Trophoblast cell (in vitro differentiated cells and primary cell): ENCODE data around the gene GRAMD2B.

Source experiments
- DNase-seq, 2 donors: peaks; one replicate each; pipeline ENCODE4 v3.0.0-alpha.2; 2016
- H2AFZ ChIP-seq: 2 replicates; pipeline ENCODE4 v1.6.1; 2013; ENCODE audit warnings: low read length, moderate library complexity, mild to moderate bottlenecking; ENCODE audit not compliant: insufficient read depth, poor library complexity
- H2AK5ac ChIP-seq: 2 replicates; pipeline ENCODE4 v1.6.1; 2013; ENCODE audit warnings: mild to moderate bottlenecking, low read length
- H2BK120ac ChIP-seq: 2 replicates; pipeline ENCODE4 v1.6.1; 2013; ENCODE audit warnings: low read length, mild to moderate bottlenecking, moderate library complexity; ENCODE audit not compliant: insufficient read depth, poor library complexity
- H2BK12ac ChIP-seq: 2 replicates; pipeline ENCODE4 v1.6.1; 2013; ENCODE audit warnings: mild to moderate bottlenecking, low read length, moderate library complexity
- H2BK5ac ChIP-seq: 2 replicates; pipeline ENCODE4 v1.6.1; 2013; ENCODE audit warnings: low read length, low read depth, moderate library complexity, mild to moderate bottlenecking; ENCODE audit not compliant: poor library complexity
- H3K14ac ChIP-seq: 2 replicates; pipeline ENCODE4 v1.6.1; 2013; ENCODE audit warnings: mild to moderate bottlenecking, low read length
- H3K18ac ChIP-seq: 2 replicates; pipeline ENCODE4 v1.6.1; 2013; ENCODE audit warnings: mild to moderate bottlenecking, low read length
- H3K23ac ChIP-seq: 2 replicates; pipeline ENCODE4 v1.6.1; 2013; ENCODE audit warnings: low read length
- H3K27ac ChIP-seq: 2 replicates; pipeline ENCODE4 v1.5.1; 2013; ENCODE audit warnings: low read depth, mild to moderate bottlenecking, inconsistent platforms, low read length, moderate library complexity
- H3K27me3 ChIP-seq: 2 replicates; pipeline ENCODE4 v1.6.1; 2013; ENCODE audit warnings: inconsistent platforms, mild to moderate bottlenecking, low read length, moderate library complexity; ENCODE audit not compliant: insufficient read depth
- H3K36me3 ChIP-seq, 2 experiments: 1 replicate in 1 of 2; 2 replicates in 1 of 2; pipeline ENCODE4 v1.6.1; 2013; ENCODE audit warnings: low read length in 2 of 2, mild to moderate bottlenecking in 2 of 2, moderate library complexity in 1 of 2; ENCODE audit not compliant: insufficient read depth in 2 of 2, control insufficient read depth in 1 of 2
- H3K4ac ChIP-seq: 2 replicates; pipeline ENCODE4 v1.6.1; 2013; ENCODE audit warnings: low read depth, mild to moderate bottlenecking, low read length, moderate library complexity
- H3K4me1 ChIP-seq, 2 experiments: 1 replicate in 1 of 2; 2 replicates in 1 of 2; pipeline ENCODE4 v1.6.1; 2013; ENCODE audit warnings: low read length in 2 of 2, mild to moderate bottlenecking in 2 of 2, moderate library complexity in 1 of 2; ENCODE audit not compliant: insufficient read depth in 2 of 2, control insufficient read depth in 1 of 2
- H3K4me2 ChIP-seq: 2 replicates; pipeline ENCODE4 v1.6.1; 2013; ENCODE audit warnings: inconsistent platforms, mild to moderate bottlenecking, low read length, moderate library complexity
- H3K4me3 ChIP-seq: 2 replicates; pipeline ENCODE4 v1.5.1; 2013; ENCODE audit warnings: mild to moderate bottlenecking, low read depth, low read length, inconsistent platforms
- H3K79me1 ChIP-seq: one replicate; pipeline ENCODE4 v1.6.1; 2013; ENCODE audit warnings: low read length
- H3K79me2 ChIP-seq: 2 replicates; pipeline ENCODE4 v1.6.1; 2013; ENCODE audit warnings: low read length, mild to moderate bottlenecking; ENCODE audit not compliant: control insufficient read depth, insufficient read depth, poor library complexity
- H3K9ac ChIP-seq: 2 replicates; pipeline ENCODE4 v1.6.1; 2013; ENCODE audit warnings: mild to moderate bottlenecking, low read length
- H3K9me3 ChIP-seq: 2 replicates; pipeline ENCODE4 v1.6.1; 2013; ENCODE audit warnings: low read depth, mild to moderate bottlenecking, control low read depth, inconsistent platforms, low read length; ENCODE audit not compliant: insufficient read depth
- H4K12ac ChIP-seq: 2 replicates; pipeline ENCODE4 v1.6.1; 2013; ENCODE audit warnings: low read depth, mild to moderate bottlenecking, low read length, moderate library complexity
- H4K8ac ChIP-seq: 2 replicates; pipeline ENCODE4 v1.6.1; 2013; ENCODE audit warnings: low read depth, mild to moderate bottlenecking, low read length, moderate library complexity
- H4K91ac ChIP-seq: one replicate; pipeline ENCODE4 v1.6.1; 2013; ENCODE audit warnings: low read depth, mild to moderate bottlenecking, low read length, moderate library complexity
- WGBS: extraction: QIAGEN DNeasy Blood & Tissue Kit; methylation state at CpG from one replicate; pipeline ENCODE4 v1.1.7; 2013; ENCODE audit warnings: missing lambda C conversion rate; ENCODE audit not compliant: insufficient read length, insufficient coverage; ENCODE audit errors: extremely low coverage; 5-methylcytosine and 5-hydroxymethylcytosine counted together

GRAMD2B gene

GRCh38 chr5:126513703-126514102, 90.5 kb downstream of the GRAMD2B start:
- peak overlapping the region; percentile 13 for H4K91ac ChIP-seq
- no peak overlapping the region for H3K18ac ChIP-seq
- no peak overlapping the region for H2AFZ ChIP-seq
- no peaks in the 10 kb centered on the region for H3K36me3 ChIP-seq
- H3K23ac ChIP-seq = no peak overlapping the region
- no CpG with 5 or more reads among the region's 4 CpGs for WGBS
- no peak overlapping the region for H2AK5ac ChIP-seq
- no peak overlapping the region for H2BK120ac ChIP-seq
- no peak overlapping the region for H2BK12ac ChIP-seq
- H3K14ac ChIP-seq = no peak overlapping the region
- H3K4ac ChIP-seq = no peak overlapping the region
- H3K4me1 ChIP-seq = peaks cover 5 to 10% of the 10 kb centered on the region in 2 experiments
- no peak overlapping the region for H3K27ac ChIP-seq
- H3K9me3 ChIP-seq = no peaks in the 10 kb centered on the region
- peaks cover 12% of the 10 kb centered on the region for H3K79me1 ChIP-seq
- no peaks in the 10 kb centered on the region for H3K79me2 ChIP-seq
- no peak overlapping the region for H3K4me3 ChIP-seq
- no peak for DNase-seq
- H3K4me2 ChIP-seq = no peak overlapping the region
- no peak overlapping the region for H4K8ac ChIP-seq
- H3K9ac ChIP-seq = no peak overlapping the region
- no peak overlapping the region for H2BK5ac ChIP-seq
- H4K12ac ChIP-seq = no peak overlapping the region
- no peaks in the 10 kb centered on the region for H3K27me3 ChIP-seq

- no peak overlapping the region for H4K8ac ChIP-seq
- H3K4me3 ChIP-seq = no peak overlapping the region
- H2BK12ac ChIP-seq = no peak overlapping the region
- H3K23ac ChIP-seq = no peak overlapping the region
- no peak overlapping the region for H3K4ac ChIP-seq
- no peaks in the 10 kb centered on the region for H3K79me2 ChIP-seq
- WGBS = no CpG with 5 or more reads among the region's 4 CpGs
- no peak overlapping the region for H4K12ac ChIP-seq
- no peaks in the 10 kb centered on the region for H3K36me3 ChIP-seq
- H3K4me2 ChIP-seq = no peak overlapping the region
- peak; percentile 64 to 69 for DNase-seq
- H3K14ac ChIP-seq = peak overlapping the region; percentile 67
- peak overlapping the region; percentile 67 for H4K91ac ChIP-seq
- H3K9me3 ChIP-seq = no peaks in the 10 kb centered on the region
- no peak overlapping the region for H3K18ac ChIP-seq
- peak overlapping the region; percentile 69 for H3K27ac ChIP-seq
- H2AK5ac ChIP-seq = no peak overlapping the region
- H2BK5ac ChIP-seq = no peak overlapping the region
- H2BK120ac ChIP-seq = no peak overlapping the region
- no peaks in the 10 kb centered on the region for H3K27me3 ChIP-seq
- no peak overlapping the region for H2AFZ ChIP-seq
- H3K4me1 ChIP-seq = peaks cover 7 to 12% of the 10 kb centered on the region in 2 experiments
- no peak overlapping the region for H3K9ac ChIP-seq
- H3K79me1 ChIP-seq = peaks cover 14% of the 10 kb centered on the region
Measured at GRCh38 chr5:126514131-126514557, 90.9 kb downstream of the GRAMD2B start.

DNA sequence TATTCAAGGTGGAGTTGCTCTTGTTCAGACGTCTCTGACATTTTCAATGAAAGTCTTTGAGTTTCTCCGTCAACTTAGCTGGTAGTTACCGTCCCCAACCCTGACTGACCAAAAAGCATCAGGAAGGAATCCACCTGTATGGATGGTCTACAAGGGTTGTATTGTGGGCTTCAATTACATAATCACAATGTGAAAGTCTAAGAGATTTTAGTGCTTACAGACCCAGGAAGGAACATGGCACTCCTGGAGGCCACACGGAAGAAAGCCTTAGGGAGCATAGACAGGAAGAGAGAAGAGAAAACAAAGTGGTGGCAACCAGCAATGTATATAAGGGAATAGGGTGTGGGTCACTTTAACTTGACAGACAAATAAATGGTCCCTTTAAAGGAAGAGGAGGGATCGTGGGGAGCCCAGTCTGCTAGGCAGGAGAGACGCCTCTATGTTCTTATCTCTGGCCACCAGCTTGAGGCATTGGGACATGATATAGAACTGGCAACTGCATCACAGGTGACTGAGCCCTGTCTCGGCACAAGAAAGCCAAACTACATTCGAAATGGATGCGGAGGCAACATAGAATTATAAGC, 91.4 kb downstream of the GRAMD2B start:
- WGBS = no CpG with 5 or more reads among the region's 9 CpGs

GRCh38 chr5:126515337-126515736, 92.1 kb downstream of the GRAMD2B start:
- Histone ChIP-seq H3K4me2 (no peak overlapping the region), H3K4me1 (peaks cover 7 to 15% of the 10 kb centered on the region in 2 experiments)

More for the DNA sequence above, 91.4 kb downstream of the GRAMD2B start:
- Histone ChIP-seq H3K9me3 (no peaks in the 10 kb centered on the region), H4K91ac (peak overlapping the region; percentile 67), H3K79me1 (peaks cover 16% of the 10 kb centered on the region), H3K14ac (peak overlapping the region; percentile 67), H2AFZ (peak overlapping the region; percentile 35), H3K4ac (no peak overlapping the region), H3K4me2 (no peak overlapping the region), H3K4me3 (no peak overlapping the region), H3K27ac (peak overlapping the region; percentile 69), H4K12ac (no peak overlapping the region), H2AK5ac (peak overlapping the region; percentile 26), H2BK5ac (peak overlapping the region; percentile 6), H4K8ac (no peak overlapping the region), H3K4me1 (peaks cover 7 to 12% of the 10 kb centered on the region in 2 experiments), H3K18ac (no peak overlapping the region), H3K36me3 (no peaks in the 10 kb centered on the region), H2BK120ac (peak overlapping the region; percentile 10), H3K79me2 (no peaks in the 10 kb centered on the region), H3K23ac (no peak overlapping the region), H2BK12ac (peak overlapping the region; percentile 51), H3K9ac (no peak overlapping the region), H3K27me3 (no peaks in the 10 kb centered on the region)
- DNase-seq = peak in 1 of 2 donors; percentile 61

More at GRCh38 chr5:126515337-126515736, 92.1 kb downstream of the GRAMD2B start:
- Histone ChIP-seq H3K23ac (no peak overlapping the region), H3K79me2 (no peaks in the 10 kb centered on the region), H3K14ac (no peak overlapping the region), H2AK5ac (no peak overlapping the region), H3K9ac (no peak overlapping the region), H3K27me3 (no peaks in the 10 kb centered on the region), H2AFZ (no peak overlapping the region), H3K18ac (no peak overlapping the region), H4K91ac (no peak overlapping the region), H4K8ac (no peak overlapping the region), H3K4me3 (no peak overlapping the region), H2BK5ac (no peak overlapping the region), H4K12ac (no peak overlapping the region), H3K9me3 (no peaks in the 10 kb centered on the region), H3K27ac (no peak overlapping the region), H2BK12ac (no peak overlapping the region), H3K79me1 (peaks cover 20% of the 10 kb centered on the region), H3K4ac (no peak overlapping the region), H2BK120ac (no peak overlapping the region), H3K36me3 (no peaks in the 10 kb centered on the region)
- peak in 1 of 2 donors; percentile 69 for DNase-seq
